CD4-positive, alpha-beta T cell treated with Interferon alpha-2 for 1 hour (primary cell): ENCODE data around the gene PCNA.

Experiments
- DNase-seq, 2 donors: peaks; one replicate each; pipeline ENCODE4 v3.0.0-alpha.2; 2020 to 2022

The PCNA gene

GRCh38 chr20:5119435-5120184 lies at the start of gene PCNA:
Gene PCNA (minus strand): TSS chr20:5119958. CDS start chr20:5119798, 160 bp downstream.
- DNase-seq: peak; percentile 93 to 95

- peak in 1 of 2 donors; percentile 3 for DNase-seq
Observed at GRCh38 chr20:5168651-5169396, 49.1 kb upstream of the PCNA start.

GRCh38 chr20:5164645-5165625 lies 45.2 kb upstream of the PCNA start:
- DNase-seq: no peak

DNA sequence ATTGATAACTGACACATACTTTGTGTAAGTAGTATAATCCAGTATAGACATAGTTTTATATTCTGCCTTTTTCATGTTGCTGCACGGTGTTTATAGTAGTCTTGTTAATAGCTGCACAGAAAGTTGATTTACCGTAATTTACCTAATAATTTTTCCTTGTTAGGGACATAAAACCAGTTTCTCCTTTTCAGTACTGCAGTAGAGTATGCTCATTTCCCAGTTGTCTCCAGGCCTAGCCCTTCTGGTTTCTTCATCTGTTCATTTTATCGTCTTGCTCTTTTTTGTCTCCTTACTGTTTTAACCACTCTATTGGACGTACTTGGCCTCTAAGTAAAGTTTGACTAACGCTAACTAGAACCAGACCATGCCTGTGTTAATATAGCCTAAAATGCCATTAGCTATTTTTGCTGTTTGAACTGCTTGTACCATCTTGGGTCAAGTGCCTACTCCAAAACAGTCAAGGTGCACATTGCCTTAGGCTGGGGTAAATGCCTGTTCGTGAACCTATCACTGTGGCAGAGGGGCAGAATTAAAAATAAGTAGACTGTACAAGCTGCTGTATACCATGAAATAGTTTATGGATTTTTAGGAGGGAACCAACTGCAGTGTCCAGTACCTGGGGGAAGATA lies 41.9 kb upstream of the PCNA start:
- DNase-seq: no peak

GRCh38 chr20:5160882-5161281 lies 41.1 kb upstream of the PCNA start:
- DNase-seq: no peak

GRCh38 chr20:5159928-5160327 lies 40.2 kb upstream of the PCNA start:
- DNase-seq: no peak

GRCh38 chr20:5156675-5157448 lies 37.1 kb upstream of the PCNA start:
- no peak for DNase-seq

- DNase-seq: no peak
Observed at GRCh38 chr20:5155404-5155803, 35.6 kb upstream of the PCNA start.

DNA sequence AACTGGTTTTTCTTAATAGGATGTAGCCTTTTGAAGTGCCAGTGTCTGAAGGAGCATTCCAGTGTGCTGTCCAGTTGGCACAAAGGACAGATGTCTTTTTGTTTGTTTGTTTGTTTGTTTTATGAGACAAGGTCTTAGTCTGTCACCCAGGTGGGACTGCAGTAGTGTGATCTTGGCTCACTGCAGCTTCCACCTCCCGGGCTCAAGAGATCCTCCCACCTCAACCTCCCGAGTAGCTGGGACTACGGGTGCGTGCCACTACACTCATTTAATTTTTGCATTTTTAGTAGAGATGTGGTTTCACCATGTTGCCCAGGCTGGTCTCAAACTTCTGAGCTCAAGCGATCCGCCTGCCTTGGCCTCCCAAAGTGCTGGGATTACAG lies 34.8 kb upstream of the PCNA start:
- DNase-seq: no peak

DNA sequence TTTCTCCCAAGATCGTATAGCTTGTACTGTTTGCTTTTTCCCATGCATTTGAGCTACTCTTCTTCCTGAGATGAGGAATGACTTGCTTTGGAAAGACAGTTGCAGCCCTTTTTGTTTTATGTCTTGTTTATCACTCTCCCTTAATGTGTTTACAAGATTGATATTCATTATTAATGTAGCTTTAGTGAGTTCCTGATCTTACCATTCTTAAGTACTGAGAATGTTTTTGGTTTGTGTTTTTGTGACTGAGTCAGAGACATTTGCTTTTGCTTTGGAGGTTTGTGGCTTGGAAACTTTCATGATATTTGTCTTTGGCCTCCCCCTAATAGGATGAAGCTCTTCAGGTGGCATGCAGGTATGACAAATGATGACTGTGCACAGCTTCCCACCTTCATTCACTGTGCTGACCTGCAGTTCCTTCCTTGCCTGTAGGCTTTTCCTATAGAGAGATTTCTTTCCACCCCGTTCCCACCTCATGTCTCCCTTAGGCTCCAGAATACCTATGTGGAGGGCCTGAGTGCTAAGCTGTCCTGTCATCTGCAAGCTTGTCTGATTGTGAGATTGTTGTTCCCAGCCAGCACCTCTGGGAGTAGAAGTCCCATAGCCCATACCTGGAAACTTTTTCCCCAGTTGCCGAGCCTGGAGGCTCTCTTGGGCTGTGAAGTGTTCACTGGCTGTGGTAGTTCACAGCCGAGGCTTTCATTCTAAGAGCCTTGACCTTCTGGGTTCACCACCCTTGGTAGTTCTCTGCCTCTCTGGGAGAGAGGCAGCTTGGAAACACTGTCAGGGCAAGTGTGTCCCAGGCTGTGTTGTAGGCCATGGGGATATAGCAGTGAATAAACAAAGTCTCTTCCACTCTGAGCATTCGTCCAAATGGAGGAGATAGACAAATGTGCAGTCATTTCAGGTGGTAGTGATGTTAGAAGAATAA lies 34.1 kb upstream of the PCNA start:
- DNase-seq: no peak

GRCh38 chr20:5153152-5153467 lies 33.4 kb upstream of the PCNA start:
- no peak for DNase-seq

DNA sequence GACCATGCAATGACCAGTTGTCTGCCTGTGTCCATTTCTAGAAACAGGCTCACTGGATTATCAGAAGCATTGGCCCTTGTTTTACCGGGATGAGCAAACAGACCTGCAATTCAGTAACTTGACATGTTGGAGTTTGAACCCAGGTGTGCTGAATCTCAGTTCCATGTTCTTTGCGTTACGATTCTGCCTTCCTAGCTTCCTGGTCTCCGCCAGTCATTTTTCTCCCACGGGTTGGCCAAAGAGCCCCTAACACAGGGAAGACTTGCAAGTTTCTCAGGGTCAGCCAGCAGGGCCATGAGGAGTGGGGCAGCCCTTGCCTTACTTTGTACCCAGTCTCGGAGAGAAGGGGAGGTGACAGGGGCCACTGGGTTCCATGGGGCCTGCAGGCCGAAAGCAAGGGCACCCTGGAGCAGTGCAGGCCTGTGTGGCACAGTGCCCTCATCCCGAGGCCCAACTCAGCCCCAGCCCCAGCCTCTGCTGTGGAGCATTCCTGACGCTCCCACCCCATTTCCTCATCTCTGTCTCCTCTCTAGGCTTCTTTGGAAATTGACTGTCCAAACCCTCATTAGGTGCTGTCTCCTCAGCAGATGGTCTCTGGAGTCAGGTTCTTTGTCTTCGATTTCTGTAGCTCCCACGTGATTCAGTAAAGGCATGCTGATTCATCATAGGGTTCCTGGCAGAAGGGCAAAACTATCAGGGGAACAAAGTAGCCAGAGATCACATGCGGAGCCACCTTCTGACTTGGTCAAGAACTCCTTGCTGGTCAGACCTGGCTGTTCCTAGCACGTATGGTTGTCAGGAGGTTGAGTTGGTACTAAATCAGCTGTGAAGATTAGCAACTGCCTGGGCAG lies 30.7 kb upstream of the PCNA start:
- no peak for DNase-seq

GRCh38 chr20:5149892-5150225 lies 30.1 kb upstream of the PCNA start:
- DNase-seq: no peak

- DNase-seq: no peak
Observed at GRCh38 chr20:5148581-5148980, 28.8 kb upstream of the PCNA start.

- DNase-seq: no peak
Observed at GRCh38 chr20:5146871-5147592, 27.3 kb upstream of the PCNA start.

DNA sequence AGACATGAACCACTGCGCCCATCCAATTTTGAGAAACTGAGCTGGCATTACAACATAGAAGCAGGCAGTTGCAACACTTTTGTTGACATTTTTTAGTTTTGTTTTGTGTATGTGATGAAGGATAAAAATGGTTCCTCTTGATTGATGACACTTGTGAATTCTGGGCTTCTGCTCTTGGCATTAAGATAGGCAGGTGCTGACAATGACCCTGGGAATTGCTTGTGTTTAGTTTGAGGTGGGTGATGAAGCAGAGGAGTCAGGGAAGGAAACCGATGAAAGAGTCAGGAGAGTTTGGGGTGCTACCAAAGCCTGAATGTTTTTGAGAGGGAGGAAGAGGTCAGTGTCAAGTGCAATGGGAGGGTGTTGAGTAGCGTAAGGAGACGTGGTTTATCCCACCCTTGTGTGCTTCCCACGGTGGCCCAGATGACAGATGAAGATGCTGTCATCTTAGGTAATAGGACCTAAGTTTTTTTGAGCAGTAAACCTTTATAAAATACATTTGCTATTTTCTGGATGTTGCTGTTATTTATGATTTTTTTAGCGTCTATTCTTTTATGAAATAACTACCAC lies 26.4 kb upstream of the PCNA start:
- DNase-seq: no peak

- no peak for DNase-seq
Observed at GRCh38 chr20:5145365-5146098, 25.8 kb upstream of the PCNA start.

DNA sequence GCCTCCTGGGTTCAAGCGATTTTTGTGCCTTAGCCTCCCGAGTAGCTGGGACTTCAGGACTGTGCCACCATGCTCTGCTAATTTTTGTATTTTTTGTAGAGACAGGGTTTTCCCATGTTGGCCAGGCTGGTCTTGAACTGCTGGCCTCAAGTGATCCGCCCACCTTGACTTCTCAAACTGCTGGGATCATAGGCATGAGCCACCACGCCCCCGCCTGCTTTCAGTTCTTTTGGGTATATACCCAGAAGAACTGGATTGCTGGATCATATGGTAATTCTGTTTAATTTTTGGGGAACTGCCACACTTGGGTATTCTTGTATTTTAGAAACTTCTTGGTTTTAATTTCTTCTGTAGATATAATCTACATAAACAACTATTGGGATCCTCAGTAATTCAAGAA lies 24.1 kb upstream of the PCNA start:
- DNase-seq: no peak
